K562 (cell line): ENCODE measurements around the gene CCDC32. TPM values are rescaled to one million over a fixed set of nuclear protein-coding genes. Genes with fewer than 3 reads are reported as not detected.

ENCODE experiments used
- BACH1 ChIP-seq: fragments of 200-800 bp; sonication (Bioruptor generic); IDR thresholded peaks from 2 replicates; pipeline ENCODE4 v1.6.1; 2016; ENCODE audit warnings: missing genetic modification characterization, missing compliant biosample characterization
- CBX2 ChIP-seq: fragments of 200-600 bp; sonication (generic); IDR thresholded peaks from one replicate; pipeline ENCODE4 v1.6.1; 2012; ENCODE audit warnings: mild to moderate bottlenecking, low read length, inconsistent platforms; ENCODE audit not compliant: insufficient read depth, poor library complexity, severe bottlenecking
- CHCHD3 ChIP-seq: fragments of 250-450 bp; sonication (Bioruptor Pico); IDR thresholded peaks from 2 replicates; pipeline ENCODE4 v2.1.2; 2022; ENCODE audit warnings: mild to moderate bottlenecking
- EP300 ChIP-seq: IDR thresholded peaks from 2 replicates; pipeline ENCODE4 v1.6.1; 2012; ENCODE audit warnings: low read length, improper control_type of control experiment
- ESRRB ChIP-seq: fragments of 250-450 bp; sonication (Bioruptor Pico); IDR thresholded peaks from 2 replicates; pipeline ENCODE4 v1.5.0; 2020; ENCODE audit warnings: mild to moderate bottlenecking, moderate library complexity, borderline replicate concordance
- GMEB1 ChIP-seq: fragments of 250-450 bp; sonication (Bioruptor Pico); IDR thresholded peaks from 2 replicates; pipeline ENCODE4 v1.4.0; 2020; ENCODE audit warnings: mild to moderate bottlenecking
- IRF9 ChIP-seq: fragments of 450-650 bp; IDR thresholded peaks from 2 replicates; pipeline ENCODE4 v1.6.1; 2016; ENCODE audit warnings: missing biosample characterization, missing genetic modification characterization
- MCM5 ChIP-seq: fragments of 450-650 bp; IDR thresholded peaks from 2 replicates; pipeline ENCODE4 v1.6.1; 2016; ENCODE audit warnings: low read depth
- SNRNP70 ChIP-seq: fragments of 200-400 bp; formaldehyde crosslinking; optimal IDR thresholded peaks from 2 replicates; pipeline ENCODE3; 2017; ENCODE audit warnings: low read depth, low read length
- SRF ChIP-seq, 2 experiments: fragments of 250-450, 450-650 bp in 1 of 2; sonication (Bioruptor Pico) in 1 of 2; sonication (generic) in 1 of 2; formaldehyde crosslinking; IDR thresholded peaks; 2 replicates each; pipeline versions ENCODE4 v1.5.0 to v1.5.1; 2020 to 2022; ENCODE audit warnings: mild to moderate bottlenecking in 1 of 2, missing genetic modification reagents in 1 of 2
- TARDBP ChIP-seq: fragments of 450-650 bp; IDR thresholded peaks from 2 replicates; pipeline ENCODE4 v1.6.1; 2016
- polyA plus RNA-seq, 8 experiments: library from polyadenylated mRNA; depleted of rRNA in 4 of 8; stranded (reverse) in 5 of 8; unstranded in 3 of 8; fragments of >200 nt; fragmentation: Nextera tagmentation in 2 of 8; fragmentation: Illumina TruSeq in 1 of 8; extraction: Ambion mirVana in 2 of 8; extraction: Trizol in 1 of 8; gene quantifications; 2 replicates each; pipeline versions ENCODE4 v1.2.1 to v1.2.3, GENCODE V29; 2011 to 2014; ENCODE audit warnings: inconsistent platforms in 1 of 8, missing spikeins in 1 of 8
- total RNA-seq, 7 experiments: library from RNA; depleted of rRNA in 6 of 7; stranded (reverse); fragments of >200 nt in 6 of 7; fragmentation: Illumina TruSeq in 2 of 7; extraction: Trizol in 2 of 7; gene quantifications; 2 replicates each; pipeline versions ENCODE4 v1.2.1 to v1.2.3, GENCODE V29; 2011 to 2021; ENCODE audit warnings: low replicate concordance in 1 of 7
- TF ChIP-seq, protein P1 (sequence below), 2 experiments: fragments of 450-650 bp; IDR thresholded peaks; 2 replicates each; pipeline ENCODE4 v1.6.1; 2018; ENCODE audit warnings: mild to moderate bottlenecking in 2 of 2, low read depth in 1 of 2; ENCODE audit not compliant: partially characterized antibody in 2 of 2
- TF ChIP-seq, protein P2 (sequence below): IDR thresholded peaks from 3 replicates; pipeline ENCODE4 v1.6.1; 2011; ENCODE audit warnings: borderline replicate concordance, mild to moderate bottlenecking; ENCODE audit not compliant: insufficient read length, insufficient read depth
- TF ChIP-seq, protein P3 (sequence below): fragments of 250-450 bp; sonication (Bioruptor Pico); IDR thresholded peaks from 2 replicates; pipeline ENCODE4 v1.4.0; 2020; ENCODE audit warnings: mild to moderate bottlenecking, moderate library complexity
- TF ChIP-seq, protein P4 (sequence below): fragments of 250-450 bp; sonication (Bioruptor Pico); IDR thresholded peaks from 2 replicates; pipeline ENCODE4 v1.9.0; 2021; ENCODE audit warnings: mild to moderate bottlenecking

CCDC32 gene
- total and polyA plus RNA-seq, 9 of the 15 experiments (the other 6 are each of a cell fraction or from before 2014, with no cell fraction given): 22.2 to 94.8 (median 37.1) TPM

- TF ChIP-seq SNRNP70 (no peak), EP300 (no peak), SRF (CRISPR knock-in tag; IDR thresholded peaks at IDR 0.05) (no peak), TARDBP (no peak), CHCHD3 (CRISPR knock-in tag) (no peak), CBX2 (no peak), GMEB1 (CRISPR knock-in tag) (no peak), ESRRB (no peak), MCM5 (no peak), BACH1 (no peak), IRF9 (no peak)
- TF ChIP-seq, protein P1, sequence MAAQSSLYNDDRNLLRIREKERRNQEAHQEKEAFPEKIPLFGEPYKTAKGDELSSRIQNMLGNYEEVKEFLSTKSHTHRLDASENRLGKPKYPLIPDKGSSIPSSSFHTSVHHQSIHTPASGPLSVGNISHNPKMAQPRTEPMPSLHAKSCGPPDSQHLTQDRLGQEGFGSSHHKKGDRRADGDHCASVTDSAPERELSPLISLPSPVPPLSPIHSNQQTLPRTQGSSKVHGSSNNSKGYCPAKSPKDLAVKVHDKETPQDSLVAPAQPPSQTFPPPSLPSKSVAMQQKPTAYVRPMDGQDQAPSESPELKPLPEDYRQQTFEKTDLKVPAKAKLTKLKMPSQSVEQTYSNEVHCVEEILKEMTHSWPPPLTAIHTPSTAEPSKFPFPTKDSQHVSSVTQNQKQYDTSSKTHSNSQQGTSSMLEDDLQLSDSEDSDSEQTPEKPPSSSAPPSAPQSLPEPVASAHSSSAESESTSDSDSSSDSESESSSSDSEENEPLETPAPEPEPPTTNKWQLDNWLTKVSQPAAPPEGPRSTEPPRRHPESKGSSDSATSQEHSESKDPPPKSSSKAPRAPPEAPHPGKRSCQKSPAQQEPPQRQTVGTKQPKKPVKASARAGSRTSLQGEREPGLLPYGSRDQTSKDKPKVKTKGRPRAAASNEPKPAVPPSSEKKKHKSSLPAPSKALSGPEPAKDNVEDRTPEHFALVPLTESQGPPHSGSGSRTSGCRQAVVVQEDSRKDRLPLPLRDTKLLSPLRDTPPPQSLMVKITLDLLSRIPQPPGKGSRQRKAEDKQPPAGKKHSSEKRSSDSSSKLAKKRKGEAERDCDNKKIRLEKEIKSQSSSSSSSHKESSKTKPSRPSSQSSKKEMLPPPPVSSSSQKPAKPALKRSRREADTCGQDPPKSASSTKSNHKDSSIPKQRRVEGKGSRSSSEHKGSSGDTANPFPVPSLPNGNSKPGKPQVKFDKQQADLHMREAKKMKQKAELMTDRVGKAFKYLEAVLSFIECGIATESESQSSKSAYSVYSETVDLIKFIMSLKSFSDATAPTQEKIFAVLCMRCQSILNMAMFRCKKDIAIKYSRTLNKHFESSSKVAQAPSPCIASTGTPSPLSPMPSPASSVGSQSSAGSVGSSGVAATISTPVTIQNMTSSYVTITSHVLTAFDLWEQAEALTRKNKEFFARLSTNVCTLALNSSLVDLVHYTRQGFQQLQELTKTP (IDR thresholded peaks at IDR 0.05; ENCODE audit: low read depth in 1 of 2, partially characterized antibody in 2 of 2): peak in 1 of 2 experiments; percentile 37
- TF ChIP-seq, protein P2, sequence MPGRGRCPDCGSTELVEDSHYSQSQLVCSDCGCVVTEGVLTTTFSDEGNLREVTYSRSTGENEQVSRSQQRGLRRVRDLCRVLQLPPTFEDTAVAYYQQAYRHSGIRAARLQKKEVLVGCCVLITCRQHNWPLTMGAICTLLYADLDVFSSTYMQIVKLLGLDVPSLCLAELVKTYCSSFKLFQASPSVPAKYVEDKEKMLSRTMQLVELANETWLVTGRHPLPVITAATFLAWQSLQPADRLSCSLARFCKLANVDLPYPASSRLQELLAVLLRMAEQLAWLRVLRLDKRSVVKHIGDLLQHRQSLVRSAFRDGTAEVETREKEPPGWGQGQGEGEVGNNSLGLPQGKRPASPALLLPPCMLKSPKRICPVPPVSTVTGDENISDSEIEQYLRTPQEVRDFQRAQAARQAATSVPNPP: no peak
- TF ChIP-seq, protein P3, sequence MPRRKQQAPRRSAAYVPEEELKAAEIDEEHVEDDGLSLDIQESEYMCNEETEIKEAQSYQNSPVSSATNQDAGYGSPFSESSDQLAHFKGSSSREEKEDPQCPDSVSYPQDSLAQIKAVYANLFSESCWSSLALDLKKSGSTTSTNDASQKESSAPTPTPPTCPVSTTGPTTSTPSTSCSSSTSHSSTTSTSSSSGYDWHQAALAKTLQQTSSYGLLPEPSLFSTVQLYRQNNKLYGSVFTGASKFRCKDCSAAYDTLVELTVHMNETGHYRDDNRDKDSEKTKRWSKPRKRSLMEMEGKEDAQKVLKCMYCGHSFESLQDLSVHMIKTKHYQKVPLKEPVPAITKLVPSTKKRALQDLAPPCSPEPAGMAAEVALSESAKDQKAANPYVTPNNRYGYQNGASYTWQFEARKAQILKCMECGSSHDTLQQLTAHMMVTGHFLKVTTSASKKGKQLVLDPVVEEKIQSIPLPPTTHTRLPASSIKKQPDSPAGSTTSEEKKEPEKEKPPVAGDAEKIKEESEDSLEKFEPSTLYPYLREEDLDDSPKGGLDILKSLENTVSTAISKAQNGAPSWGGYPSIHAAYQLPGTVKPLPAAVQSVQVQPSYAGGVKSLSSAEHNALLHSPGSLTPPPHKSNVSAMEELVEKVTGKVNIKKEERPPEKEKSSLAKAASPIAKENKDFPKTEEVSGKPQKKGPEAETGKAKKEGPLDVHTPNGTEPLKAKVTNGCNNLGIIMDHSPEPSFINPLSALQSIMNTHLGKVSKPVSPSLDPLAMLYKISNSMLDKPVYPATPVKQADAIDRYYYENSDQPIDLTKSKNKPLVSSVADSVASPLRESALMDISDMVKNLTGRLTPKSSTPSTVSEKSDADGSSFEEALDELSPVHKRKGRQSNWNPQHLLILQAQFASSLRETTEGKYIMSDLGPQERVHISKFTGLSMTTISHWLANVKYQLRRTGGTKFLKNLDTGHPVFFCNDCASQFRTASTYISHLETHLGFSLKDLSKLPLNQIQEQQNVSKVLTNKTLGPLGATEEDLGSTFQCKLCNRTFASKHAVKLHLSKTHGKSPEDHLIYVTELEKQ (CRISPR knock-in tag): no peak
- TF ChIP-seq, protein P4, sequence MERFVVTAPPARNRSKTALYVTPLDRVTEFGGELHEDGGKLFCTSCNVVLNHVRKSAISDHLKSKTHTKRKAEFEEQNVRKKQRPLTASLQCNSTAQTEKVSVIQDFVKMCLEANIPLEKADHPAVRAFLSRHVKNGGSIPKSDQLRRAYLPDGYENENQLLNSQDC (CRISPR knock-in tag): no peak
Measured at GRCh38 chr15:40564591-40565332, at the start of gene CCDC32 (continued).
